Hematopoietic multipotent progenitor cell treated with erythropoietin and hydrocortisone succinate and interleukin-3 and kit ligand, for 17 days (in vitro differentiated cells): Measurements from ENCODE around the gene HIPK2.
"Not testable (repeated sequence)": the region's sequence is repeated elsewhere in the genome, so short reads cannot be mapped to it uniquely, and the experiment has no call there.

Source experiments
- DNase-seq: peaks from one replicate; pipeline ENCODE4 v3.0.0-alpha.2; 2015; ENCODE audit warnings: low spot score

The HIPK2 gene

DNA sequence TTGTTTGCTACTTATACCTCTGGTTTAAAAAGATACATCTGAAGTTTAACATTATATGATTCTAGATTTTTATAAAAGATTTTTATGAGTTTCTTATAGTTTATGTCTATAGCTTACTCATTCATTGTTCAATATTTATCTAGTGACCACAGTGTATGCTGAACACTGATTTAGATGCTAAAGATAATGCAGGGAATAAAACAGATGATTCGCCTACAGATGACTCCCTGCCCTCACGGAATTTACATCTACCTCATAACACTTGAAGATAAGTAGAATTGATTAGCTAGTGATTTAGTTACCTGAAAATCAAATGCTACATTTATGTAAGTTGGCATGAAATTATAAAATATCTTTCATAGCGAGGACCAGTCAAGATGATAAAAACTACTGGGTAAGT, 105.8 kb downstream of the HIPK2 start:
- DNase-seq: no peak

DNA sequence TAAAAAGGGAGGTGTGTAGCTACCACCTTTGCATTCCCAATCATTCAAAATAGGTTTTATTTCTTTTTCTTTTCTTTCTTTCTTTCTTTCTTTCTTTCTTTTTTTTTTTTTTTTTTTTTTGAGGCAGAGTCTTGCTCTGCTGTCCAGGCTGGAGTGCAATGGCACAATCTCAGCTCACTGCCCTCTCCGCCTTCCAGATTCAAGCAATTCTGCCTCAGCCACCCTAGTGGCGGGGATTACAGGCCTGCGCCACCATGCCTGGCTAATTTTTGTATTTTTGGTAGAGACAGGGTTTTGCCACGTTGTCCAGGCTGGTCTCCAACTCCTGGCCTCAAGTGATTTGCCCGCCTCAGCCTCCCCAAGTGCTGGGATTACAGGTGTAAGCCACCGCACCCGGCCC, 107.1 kb downstream of the HIPK2 start:
- not testable (repeated sequence) for DNase-seq

DNA sequence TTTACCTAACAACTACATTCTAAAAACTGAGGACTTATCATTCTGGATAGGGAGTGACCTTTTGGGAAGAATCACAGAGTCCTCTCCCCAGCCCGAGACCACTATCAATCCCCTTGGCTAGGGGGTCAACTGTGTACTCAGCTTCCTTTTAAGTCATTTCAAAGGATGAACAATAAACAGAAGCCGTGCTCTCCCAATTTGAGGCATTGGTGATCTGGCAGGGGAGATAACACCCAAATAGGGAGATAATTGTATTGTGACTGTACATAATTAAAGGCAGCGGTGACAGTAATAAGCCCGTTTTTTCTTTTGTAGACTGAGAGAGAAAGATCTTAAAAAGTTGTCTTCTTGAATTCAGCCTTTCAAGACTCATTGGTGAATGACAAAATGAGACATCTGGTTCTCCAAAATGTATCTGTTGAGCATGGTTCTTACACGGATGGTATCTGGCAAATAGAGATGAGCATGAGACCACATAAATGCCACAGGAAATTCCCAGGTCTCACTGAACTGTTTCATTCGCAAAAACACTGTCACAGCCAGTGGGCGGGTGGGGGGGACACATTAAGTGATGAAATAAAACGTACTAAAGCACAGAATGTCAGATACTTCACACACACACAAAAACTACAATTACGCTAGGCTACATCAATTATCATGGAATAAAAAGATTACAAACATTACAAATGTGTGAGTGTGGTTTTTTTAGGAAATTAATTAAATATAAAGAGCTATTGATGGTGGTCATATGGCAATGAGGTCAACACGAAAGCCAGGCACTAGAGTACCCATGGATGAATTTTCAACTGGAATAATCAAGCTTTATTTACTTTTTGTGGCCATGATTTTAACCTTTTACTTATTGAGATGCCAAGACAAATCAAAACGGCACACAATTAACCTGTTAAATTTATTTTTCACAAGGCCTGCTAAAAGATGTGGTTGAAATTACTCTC, 108.4 kb downstream of the HIPK2 start:
- no peak for DNase-seq

GRCh38 chr7:139667377-139667776, 110.4 kb downstream of the HIPK2 start:
- DNase-seq: no peak

DNA sequence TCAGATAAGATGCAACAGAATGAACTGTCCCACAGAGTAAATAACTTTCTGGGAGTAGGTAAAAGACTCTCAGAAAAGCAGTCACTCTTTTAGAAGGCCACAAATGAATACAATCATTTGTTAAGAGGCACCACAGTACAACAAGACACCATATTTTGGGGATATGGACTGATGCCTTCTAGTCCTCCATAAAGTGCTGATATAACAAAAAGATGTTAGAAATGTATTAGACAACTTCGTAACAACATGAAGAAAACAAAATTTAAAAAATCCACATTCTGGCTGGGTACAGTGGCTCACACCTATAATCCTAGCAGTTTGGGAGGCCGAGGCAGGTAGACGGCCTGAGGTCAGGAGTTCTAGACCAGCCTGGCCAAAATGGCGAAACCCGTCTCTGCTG, 111.3 kb downstream of the HIPK2 start:
- DNase-seq: no peak

GRCh38 chr7:139664434-139664833, 113.4 kb downstream of the HIPK2 start:
- no peak for DNase-seq

DNA sequence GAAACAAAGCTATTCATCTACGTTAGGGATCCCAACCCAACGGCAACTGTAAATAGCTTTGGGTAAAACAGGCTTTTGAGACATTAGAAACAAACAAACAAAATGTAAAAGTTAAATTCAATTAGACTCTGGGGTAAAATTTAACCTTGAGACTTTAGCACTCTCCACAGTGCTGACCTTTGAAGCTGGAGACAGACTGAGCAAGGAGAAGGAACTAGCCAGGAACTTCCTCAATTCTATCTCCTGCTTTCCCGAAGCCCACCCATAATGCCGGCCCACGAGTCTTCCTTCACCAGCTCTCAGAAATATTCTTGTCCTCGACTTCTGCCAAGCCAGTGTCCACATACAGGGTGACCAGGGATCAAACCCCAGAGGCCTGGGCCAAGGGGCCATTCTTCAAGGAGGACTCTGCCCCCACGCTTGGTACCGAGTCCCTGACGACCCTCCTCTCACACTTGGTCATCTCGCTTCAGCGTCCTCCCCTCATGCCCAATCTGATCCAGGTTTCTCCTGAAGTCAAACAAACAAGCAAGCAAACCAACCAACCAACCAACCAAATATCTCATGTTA, 114.1 kb downstream of the HIPK2 start:
- DNase-seq: no peak

GRCh38 chr7:139661903-139662302, 115.9 kb downstream of the HIPK2 start:
- no peak for DNase-seq

DNA sequence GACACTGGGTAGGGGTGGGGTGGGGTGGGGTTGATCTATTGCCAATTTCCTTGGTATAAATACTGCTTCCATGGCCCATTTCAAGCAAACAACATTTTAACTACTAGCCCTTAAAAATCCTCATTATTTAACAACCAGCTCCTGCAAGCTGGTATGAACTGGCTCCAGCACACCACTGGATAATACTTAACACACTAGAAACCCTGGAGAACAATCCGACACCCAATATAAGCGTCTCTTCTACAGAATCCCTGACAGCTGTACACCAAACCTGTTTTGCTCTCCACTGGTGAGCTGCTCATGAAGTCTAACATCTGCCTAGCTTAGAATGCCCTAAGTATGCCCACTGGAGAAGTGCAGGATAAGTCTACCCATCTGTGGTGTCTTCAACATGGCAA, 116.8 kb downstream of the HIPK2 start:
- DNase-seq: no peak

DNA sequence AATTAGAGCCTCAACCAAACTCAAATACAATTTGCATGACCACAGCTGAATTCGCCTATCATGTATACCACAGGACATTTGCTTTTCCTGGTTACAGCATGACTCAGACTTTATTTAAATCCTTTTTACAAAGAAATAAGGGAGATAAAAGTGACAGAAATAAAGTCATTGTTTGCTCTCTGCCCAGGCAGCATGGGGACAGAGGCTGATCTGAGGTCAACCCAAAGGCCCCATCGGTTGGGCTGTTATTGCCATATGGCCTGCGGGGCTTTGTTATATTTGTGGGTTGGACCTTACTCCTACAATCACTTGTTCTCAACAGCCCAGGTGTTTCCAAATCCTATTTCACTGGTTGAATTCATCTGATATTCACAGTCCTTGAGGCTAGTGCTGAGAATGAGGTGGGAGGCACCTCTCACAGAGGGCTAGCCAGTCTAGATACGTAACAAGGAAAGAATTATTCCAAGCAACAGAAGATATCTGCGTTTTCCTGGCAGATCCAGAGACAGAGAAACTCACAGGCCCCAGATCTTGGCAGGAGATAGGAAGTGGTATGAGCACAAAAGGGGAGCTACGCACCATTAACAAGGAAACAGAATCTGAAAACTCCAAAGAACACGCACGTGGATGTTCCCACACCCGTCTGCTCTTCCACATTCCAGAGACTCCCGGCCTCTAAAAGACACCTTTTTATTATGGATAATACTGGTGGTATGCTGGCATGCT, 117.3 kb downstream of the HIPK2 start:
- no peak for DNase-seq

DNA sequence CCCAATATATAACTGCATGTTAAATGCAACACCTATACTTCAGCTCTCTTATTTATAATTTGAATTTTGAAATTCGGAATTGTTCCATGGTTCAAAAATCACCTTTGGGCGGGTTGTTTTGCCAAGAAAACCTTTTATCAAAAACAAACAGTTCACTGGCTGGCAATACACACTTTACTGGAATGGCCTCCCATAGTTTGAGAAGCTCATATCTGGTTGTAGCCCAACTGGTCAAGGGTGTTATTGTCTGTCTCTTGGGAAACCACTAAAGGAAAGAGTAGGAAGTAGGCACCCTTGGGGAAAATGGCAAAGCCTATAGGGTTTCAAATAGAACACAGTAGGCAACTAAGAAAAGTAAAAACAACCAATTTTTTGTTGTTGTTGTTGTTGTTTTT, 117.9 kb downstream of the HIPK2 start:
- no peak for DNase-seq

DNA sequence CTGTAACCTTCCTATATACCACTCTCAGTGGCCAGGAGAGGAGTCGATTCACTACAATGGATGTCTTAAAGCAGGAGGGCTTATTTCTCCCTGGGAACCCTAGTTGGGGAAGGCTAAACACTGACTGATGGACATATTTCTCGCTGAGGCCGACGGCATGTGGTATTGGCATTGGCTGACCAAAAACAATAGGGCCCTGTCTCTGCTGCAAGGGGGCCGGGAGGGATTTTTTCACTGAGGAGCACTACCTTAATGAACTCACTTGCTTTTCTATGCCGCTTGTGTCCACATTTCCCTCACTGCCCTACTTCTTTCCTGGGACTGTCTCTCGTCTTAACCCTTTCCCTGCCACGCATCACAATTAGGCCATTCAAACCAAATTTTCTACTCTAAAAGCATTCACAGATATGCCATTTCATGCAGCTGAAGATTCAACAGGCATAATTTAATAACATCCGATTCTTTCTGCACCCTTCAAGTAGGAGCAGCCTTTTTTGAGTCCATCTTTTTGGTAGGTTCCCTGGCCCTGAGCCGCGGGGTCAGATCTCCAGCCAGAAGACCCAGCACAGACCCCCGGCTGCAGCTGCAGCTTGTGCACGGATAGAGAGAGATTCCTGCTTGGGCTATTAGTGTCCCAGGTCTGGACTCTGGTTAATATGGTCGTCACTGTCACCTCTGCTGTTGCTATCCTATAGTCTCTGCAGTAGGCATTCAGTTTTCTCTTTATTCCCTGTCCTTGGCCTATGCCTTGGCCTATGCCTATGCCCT, 118.7 kb downstream of the HIPK2 start:
- DNase-seq: no peak

DNA sequence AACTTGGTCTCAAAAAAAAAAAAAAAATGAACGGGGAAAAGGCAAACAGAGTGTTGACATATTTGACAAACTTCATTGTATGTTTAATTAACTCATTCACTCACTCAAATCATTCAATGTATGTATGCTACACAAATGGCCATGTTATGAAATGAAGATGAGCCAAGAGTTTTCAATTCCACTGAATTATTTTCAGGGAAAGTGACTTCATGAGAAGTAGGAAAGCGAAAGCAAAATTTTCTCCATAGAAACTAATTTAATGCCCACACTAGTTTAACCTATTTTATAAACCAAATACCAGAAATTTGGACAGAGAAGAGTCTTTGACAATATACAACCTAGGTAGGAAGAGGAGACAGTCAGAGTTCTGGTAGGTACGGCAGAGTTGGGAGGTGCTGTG, 119.5 kb downstream of the HIPK2 start:
- no peak for DNase-seq

DNA sequence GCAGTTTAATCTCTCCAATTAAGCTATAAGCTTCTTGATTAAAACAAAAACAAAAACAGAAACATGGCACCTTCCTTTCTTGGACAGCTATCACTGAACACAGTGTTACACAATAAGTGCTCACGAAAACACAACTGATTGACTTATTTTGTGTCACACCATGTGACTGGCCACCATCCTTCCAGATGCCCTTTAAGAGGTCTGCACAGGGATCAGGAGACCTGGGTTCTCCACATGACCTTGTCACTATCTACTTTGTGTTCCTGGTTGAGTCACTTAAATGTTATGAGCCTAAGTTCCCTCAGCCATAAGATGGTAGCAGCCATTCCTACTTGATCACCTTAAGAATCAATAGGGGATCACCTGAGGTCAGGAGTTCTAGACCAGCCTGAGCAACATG, 120.1 kb downstream of the HIPK2 start:
- DNase-seq: no peak

GRCh38 chr7:139656387-139656786, 121.4 kb downstream of the HIPK2 start:
- no peak for DNase-seq

GRCh38 chr7:139655305-139655704, 122.5 kb downstream of the HIPK2 start:
- no peak for DNase-seq

- no peak for DNase-seq
These were observed 123.3 kb downstream of the HIPK2 start for GRCh38 chr7:139654276-139655181.

- no peak for DNase-seq
These were observed 125.9 kb downstream of the HIPK2 start for GRCh38 chr7:139651914-139652313.

- no peak for DNase-seq
These were observed 126.5 kb downstream of the HIPK2 start for GRCh38 chr7:139651308-139651707.

GRCh38 chr7:139650429-139651100, 127.2 kb downstream of the HIPK2 start:
- DNase-seq: no peak
